Fibroblast of peridontal ligament (primary cell): ENCODE results near the gene POLD4.
A peak's percentile ranks its signal among the peaks of the same experiment; 100 is the strongest.

Source experiments
- DNase-seq: peaks from one replicate; pipeline ENCODE4 v3.0.0-alpha.2; 2010; ENCODE audit errors: extremely low read depth

Gene POLD4

DNA sequence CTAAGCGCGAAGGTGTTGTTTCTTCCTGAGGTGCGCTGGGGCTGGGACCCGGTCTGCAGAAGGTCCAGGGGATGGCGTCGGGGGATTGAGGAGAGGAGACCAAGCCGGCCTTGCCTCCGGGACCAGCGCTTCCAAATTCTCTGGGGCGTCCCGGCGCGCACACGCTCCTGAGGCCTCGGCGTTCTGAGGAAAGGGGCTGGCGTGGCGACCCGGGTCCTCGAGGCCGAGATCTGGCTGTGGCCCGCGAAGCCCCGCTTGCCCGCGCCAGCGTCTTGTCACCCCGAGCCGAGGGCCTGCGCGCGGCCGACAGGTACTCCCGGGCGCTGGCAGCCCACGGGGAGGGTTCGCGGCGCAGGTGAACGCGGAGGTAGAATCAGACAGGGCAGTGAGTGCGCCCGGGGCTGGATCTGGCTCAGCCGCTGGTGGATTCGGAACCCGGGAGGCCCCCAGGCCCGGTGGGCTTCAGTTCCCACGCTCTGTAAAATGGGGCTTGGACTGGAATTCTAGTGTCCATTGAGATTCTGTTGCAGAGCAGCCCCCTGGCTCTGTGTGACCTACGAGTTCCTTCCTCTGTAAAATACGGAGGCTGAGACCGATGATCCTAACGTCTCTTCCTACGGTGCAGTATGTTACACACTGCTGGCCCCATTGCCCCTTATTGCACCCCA, 35.3 kb downstream of the POLD4 start:
- no peak for DNase-seq

DNA sequence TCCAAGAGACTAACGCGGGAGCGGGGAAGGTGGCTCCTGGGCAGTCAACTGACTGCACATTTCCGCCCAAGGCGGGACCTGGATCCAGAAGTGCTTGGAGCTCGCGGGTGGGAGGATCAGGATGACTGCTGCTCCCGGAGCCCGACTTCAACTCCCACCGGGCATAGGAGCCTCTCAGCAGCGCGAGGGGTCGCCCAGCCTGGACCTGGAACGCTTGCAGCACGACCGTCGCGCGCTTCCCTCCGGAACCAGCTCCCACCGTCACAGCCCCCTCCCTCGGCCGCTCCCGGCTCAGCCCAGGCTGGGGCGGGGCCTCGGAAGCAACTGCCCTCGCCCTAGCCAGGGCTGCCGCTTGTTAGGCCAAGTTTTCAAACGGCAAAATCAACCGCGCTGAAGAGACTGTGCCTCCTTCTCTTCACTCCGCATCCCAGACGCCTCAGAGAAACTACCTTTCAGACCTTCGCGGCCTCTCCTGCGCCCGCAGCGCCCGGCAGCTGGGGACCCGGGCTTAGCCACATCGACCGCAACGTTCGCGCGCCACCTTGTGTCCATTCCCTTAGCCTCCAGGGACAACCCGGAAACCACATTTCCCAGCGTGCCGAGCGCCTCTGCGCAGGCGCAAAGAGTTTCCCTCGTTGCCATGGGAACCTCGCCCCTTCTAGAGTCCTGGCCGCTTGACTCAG, 36.0 kb downstream of the POLD4 start:
- DNase-seq, result peak; percentile 94

DNA sequence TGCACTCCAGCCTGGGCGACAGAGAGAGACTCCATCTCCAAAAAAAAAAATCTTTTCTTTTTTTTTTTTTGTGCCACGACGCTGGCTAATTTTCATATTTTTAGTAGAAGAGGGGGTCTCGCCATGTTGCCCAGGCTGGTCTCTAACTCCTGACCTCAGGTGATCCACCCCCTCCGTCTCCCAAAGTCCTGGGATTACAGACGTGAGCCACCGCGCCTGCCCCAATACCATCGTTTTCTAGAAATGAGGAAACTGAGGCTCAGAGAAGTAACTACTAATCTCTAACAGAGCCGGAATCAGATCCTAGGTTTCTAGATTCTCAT, 36.5 kb downstream of the POLD4 start:
- DNase-seq, result no peak

DNA sequence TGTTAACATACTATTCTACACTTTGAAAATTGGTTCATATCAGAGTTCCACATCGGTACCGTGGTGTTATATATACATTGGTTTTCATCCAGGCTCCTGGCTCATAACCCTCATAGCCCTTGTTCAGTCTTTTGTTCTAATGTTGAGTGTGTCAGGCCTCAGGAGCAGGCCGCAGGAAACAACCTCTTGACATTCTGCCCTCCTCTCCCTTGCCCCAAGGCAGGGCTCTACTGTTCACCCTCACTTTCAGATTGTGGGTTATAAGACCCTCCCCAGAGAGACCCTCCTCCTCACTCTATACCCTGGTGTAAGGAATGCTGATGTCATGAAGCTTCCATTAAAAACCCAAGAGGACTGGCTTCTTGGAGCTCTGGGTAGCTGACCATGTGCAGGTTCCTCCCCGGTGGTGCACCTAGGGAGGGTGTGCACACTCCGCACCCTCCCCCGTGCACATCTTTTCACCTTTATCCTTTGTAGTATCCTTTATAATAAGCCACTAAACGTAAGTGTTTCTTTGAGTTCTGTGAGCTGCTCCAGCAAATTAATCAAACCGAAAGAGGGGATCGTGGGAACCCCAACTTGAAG, 37.9 kb downstream of the POLD4 start:
- no peak for DNase-seq

DNA sequence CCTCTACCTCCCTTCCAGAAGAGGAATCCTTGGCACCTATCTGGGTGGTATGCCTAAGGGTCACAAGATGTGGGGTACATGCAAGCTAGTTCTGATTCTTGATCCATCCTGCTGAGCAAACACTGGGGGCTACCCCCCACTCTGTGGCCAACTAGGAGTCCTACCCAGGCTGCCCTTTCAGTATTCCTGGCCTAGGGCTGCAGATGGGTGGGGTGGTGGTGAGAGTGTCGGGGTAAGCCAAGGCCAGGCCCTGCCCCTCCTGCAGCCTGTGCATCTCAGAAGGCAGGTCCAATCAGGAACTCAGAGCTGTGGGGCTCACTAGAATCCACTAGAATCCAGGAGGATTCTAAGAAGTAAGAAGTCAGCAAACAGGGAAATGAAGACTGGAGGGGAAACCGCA, 39.1 kb downstream of the POLD4 start:
- no peak for DNase-seq

DNA sequence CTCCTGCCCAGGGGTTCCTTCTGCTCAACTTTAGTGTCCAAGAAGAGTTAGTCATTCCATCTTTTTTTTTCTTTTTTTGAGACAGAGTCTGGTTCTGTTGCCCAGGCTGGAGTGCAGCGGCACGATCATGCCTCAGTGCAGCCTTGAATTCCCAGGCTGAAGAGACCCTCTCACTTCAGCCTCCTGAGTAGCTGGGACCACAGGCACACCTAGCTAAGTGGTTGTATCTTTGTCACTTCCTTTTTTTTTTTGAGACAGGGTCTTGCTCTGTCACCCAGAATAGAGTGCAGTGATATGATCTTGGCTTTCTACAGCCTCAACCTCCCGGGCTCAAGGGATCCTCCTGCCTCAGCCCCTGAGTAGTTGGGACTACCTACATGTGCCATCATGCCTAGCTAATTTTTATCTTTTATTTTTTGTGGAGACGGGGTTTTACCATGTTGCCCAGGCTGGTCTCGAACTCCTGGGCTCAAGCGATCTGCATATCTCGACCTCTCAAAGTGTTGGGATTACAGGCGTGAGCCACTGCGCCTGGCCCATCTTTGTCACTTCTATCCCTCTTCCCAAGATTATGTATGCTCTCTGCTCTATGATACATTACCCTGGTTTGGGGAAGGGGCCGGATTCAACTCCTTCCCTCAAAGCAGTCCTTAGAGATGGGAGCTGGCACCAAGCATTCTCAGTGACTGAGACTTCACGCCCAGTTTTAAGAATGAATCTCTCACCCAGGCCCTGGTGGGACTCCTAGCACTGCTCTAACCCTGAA, 40.0 kb downstream of the POLD4 start:
- DNase-seq, result no peak

DNA sequence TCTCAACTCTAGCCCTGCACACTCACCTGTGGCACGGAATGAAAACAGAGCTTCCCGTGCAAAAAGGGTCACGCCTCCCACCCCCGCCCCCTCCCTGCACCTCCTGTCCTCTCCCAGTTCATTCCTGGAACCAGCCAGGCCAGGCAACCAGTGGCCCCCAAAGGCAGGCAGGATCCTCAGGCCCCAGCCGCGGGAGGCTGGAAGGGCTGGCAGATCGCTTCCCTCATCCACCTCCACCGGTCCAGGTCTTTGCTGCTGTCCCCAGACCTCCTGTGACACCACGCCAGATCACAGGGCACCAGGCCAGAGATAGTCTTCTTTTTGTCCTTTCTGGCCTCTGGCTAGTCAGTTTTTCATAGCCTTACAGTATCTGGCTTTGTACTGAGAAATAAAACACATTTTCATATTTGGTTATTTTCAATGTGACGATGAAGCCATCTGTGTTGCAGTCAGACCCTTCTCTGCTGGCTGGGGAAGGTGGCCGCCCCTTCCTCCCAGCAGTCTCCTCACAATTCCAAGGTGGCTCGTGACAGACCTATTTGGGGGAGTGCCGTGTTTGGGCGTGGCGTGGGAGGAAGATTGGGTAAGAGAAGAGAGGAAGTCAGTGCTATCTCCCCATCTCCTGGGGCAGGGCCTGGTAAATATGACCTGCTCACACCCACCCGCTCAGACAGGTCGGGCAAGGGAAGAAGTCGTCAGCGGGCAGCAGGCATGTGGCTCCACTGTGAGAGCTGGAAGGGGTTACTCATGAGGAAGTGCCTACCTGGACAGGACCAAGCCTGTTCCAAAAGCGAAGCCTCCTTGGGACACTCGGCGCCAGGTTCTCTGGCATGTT, 40.9 kb downstream of the POLD4 start:
- no peak for DNase-seq

DNA sequence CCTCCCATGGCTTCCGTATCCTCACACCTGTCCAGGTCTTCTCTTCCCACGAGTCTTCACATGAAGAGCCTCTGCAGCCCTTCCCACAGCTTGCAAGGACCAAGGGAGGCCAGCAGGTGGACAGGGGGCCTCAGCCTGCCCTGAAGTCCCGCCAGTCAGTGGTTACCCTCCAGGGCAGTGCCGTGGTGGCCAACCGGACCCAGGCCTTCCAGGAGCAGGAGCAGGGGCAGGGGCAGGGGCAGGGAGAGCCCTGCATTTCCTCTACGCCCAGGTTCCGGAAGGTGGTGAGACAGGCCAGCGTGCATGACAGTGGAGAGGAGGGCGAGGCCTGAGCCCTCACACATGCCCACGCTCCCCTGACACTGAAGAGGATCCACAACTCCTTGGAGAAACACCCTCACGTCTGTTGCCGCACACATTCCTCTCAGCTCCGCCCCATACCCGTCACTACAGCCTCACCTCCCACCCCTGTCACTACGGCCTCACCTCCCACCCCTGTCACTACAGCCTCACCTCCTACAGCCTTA, 41.7 kb downstream of the POLD4 start:
- DNase-seq, result no peak

DNA sequence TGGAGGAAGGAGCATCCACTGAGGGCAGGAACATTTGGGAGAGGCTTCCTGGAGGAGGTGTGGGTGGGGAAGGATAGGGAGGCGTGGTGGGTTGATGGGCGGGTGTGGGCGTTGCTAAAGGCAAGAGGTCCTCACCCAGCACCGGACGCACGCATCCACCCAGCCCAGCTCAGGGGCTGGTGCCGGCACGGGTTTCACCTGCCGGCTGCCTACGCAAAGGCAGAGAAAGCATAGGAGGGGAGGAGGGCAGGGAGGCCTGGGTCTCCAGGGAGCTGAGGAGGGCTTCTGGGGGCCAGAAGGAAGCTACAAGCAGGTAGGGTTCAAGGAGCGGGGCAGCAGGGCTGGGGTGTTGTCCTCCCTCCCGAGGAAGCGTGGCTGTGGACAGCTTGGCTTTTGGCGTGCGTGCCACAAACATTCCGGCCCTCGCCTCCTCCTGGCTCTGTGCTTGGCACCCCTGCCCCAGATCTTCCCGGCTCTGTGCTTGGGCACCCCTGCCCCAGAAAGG, 42.2 kb downstream of the POLD4 start:
- no peak for DNase-seq

DNA sequence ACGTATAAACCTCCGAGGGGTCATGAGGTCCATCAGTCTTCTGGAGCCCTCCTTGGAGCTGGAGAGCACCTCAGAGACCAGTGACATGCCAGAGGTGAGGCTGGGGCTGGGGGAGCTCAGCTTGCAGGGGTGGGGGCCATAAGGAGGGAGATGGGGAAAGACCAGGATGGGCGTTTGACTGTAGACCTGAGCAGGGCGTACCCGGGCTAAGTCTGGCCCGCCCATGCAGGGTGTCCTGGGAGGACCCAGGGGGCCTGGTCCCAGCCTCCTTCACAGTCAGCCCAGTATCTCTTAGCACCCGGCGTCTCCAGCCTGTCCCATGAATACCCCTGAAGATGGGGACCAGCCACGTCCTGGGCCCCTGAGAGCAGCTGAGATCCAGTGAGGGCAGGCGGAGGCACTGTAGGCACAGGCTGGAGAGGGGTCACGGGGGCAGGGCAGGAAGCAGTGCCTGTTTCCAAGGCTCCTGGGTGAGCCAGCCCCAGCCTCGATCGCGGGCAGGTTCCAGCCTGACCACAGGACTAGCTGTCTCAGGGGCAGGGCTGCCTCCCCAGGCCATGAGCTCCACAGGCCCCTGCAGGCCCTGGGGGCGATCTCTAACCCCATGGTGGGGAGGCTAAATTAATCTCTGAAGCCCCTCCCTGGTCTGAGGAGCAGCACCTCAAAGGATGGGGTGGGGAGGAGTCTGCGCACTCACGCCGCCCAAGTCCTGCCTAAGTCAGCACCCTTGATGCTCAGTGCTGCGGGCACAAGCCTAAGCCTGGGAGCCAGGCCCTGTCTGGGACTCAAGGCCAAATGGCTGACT, 42.9 kb downstream of the POLD4 start:
- no peak for DNase-seq

DNA sequence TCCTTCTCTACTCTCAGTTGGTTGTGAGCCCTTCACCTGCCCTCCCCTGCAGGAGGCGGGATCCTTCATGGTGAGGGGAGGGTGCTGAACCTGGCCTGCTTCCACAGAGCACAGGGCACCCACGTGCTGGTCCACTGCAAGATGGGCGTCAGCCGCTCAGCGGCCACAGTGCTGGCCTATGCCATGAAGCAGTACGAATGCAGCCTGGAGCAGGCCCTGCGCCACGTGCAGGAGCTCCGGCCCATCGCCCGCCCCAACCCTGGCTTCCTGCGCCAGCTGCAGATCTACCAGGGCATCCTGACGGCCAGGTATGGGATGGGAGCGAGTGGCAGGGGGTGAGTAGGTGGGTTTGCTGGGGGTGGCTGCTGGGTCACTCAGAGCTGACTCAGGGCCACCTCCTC, 43.7 kb downstream of the POLD4 start:
- no peak for DNase-seq

DNA sequence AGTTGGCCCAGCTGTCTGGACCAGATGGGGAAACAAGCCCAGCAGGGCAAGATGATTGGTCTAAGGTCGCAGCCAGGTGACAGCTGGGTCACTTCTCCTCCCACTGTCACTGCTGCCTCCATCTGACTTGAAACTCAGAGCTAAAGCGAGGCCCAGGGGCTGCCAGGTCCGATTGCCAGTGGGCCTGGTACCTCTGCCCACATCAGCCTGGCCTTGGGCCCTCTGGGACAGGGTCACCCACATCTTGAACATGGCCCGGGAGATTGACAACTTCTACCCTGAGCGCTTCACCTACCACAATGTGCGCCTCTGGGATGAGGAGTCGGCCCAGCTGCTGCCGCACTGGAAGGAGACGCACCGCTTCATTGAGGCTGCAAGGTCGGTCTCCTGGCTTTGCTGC, 44.2 kb downstream of the POLD4 start:
- no peak for DNase-seq

DNA sequence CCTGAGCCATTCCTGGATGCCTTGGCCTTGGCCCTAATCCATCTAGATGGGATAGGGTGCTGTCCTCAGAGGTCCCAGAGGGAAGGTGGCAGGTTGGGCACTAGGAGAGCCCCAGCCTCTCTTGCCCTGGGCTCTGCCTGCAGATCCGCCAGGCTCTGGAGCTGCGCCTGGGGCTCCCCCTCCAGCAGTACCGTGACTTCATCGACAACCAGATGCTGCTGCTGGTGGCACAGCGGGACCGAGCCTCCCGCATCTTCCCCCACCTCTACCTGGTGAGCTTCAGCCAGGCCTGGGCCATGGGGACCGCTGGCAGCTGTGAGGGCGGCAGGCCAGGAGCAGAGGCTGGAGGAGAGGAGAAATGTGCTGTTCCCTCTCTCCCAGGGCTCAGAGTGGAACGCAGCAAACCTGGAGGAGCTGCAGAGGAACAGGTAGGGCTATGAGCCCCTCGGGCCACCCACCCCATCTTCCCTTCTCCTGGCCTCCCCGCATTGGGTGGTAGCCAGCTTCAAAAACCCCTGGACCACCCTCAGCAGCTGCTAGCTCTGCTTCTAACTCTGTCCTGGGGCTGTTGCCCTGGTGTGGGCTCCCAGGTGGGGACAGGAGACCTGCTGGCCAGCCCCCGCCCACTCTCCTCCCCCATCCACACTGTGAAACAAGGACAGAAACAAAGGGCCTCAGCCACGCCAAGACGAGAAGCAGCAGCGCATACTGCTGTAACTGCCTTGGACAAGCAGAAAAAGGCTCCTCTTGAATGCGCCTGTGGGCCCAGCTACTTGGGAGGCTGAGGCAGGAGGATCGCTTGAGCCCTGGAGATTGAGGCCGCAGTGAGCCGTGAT, 45.1 kb downstream of the POLD4 start:
- no peak for DNase-seq

DNA sequence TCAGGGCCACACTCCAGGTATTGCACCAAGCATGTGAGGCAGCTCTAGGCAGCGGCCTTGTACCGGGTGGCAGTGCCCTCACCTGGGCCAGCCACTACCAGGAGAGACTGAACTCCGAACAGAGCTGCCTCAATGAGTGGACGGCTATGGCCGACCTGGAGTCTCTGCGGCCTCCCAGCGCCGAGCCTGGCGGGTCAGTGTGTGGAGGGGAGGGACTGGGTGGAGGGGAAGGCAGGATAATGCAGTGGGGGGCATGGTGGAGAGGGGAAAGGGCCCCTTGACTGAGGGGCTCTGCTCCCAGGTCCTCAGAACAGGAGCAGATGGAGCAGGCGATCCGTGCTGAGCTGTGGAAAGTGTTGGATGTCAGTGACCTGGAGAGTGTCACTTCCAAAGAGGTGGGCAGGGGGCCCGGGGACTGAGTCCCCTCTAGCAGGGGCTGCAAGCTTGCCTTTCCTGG, 45.8 kb downstream of the POLD4 start:
- DNase-seq, result no peak

DNA sequence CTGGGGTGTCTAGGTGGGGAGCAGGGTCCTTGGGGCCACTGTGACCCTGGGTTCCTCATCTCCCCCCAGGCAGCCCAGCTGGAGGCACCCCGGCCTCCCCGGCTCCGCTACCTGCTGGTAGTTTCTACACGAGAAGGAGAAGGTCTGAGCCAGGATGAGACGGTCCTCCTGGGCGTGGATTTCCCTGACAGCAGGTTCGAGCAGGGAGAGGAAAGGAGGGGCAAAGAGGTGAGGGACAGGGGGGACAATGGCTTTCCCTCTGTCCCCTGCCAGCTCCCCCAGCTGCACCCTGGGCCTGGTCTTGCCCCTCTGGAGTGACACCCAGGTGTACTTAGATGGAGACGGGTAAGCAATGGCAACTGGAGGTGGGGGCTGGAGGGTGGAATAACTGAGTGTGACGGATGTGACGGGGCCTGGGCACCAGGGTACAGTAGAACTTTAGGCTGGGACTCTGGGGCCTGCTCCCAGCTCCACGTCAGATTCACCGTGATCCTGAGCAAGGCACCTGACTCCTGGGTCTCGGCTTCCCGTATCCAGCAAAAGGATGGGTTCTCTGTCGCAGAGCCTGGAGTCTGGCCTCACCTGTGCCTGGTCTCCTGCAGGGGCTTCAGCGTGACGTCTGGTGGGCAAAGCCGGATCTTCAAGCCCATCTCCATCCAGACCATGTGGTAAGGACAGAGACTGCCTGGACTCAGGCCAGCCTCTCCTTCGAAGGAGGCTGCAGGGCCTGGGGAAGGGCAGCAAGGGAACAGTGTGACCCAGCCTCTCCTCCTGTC, 46.4 kb downstream of the POLD4 start:
- DNase-seq, result no peak

DNA sequence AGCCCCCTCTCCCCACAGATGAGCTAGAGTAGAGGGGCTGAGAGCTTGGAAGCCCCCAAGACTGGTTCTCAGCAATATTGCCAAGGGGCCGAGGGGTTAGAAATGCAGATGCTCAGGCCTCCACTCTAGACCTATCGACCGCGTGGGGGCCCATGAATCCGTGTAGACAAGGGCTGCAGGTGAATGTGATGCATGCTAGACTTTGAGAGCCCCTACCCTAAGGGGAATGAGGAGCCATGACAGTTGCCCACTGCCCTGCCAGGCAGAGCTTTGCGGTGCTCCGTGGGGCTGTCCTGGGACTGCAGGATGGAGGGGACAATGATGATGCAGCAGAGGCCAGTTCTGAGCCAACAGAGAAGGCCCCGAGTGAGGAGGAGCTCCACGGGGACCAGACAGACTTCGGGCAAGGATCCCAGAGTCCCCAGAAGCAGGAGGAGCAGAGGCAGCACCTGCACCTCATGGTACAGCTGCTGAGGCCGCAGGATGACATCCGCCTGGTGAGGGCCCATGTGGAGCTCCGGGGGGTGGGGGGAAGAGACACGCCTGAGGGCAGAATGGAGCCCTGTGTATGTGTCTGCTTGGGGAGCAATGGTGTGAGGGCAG, 48.7 kb downstream of the POLD4 start:
- DNase-seq, result no peak

DNA sequence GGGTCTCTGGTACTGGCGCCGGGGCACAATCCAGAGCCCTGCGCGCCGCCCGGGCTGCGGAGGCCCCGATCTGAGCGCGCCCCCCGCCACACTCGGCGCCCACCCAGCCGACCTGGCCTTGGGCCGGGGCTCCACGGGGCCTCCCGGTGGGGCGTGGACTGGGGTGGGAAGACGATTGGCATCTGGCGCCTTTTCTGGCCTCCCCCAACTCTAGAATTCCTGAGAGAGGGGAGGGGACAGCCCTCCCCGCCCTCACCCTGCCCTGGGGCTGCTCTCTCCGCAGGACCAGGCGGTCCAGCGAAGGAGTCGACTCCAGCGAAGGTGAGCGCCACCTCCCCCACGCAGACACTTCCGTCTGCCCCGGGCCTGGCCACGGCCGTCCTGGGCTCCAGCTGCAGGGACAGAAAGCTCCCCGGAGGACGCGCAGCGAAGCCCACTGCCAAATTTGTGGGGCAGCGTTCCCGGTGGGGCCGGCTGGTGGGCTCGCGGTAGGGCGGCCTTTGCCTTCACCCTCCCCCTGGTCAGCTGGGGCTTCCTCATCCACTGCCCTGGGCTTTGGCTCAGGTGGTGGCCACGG, 49.4 kb downstream of the POLD4 start:
- no peak for DNase-seq
